Right cardiac atrium (tissue), 5 donors: Measurements from ENCODE around the gene SCFD2. TPM values are rescaled to one million over a fixed set of nuclear protein-coding genes. Genes with fewer than 3 reads are reported as not detected.
"Not testable (repeated sequence)": the region's sequence is repeated elsewhere in the genome, so short reads cannot be mapped to it uniquely, and the experiment has no call there.

Experiments
- ATAC-seq, 2 donors: fragments of 200-7000 bp; cut with Tn5 transposase; one replicate each; pipeline versions ENCODE4 v1.8.0 to v1.9.1; 2020; ENCODE audit warnings: moderate library complexity in 2 of 2, mild to moderate bottlenecking in 1 of 2
- DNase-seq, 3 donors: peaks; one replicate each; pipeline ENCODE4 v3.0.0-alpha.2; 2020
- H3K27ac ChIP-seq: one replicate; pipeline ENCODE4 v1.5.1; 2013; ENCODE audit warnings: mild to moderate bottlenecking, low read length, control low read depth, moderate library complexity
- H3K27me3 ChIP-seq: one replicate; pipeline ENCODE4 v1.6.1; 2013; ENCODE audit not compliant: control insufficient read depth, insufficient read depth
- H3K4me1 ChIP-seq: one replicate; pipeline ENCODE4 v1.6.1; 2013; ENCODE audit warnings: low read length; ENCODE audit not compliant: control insufficient read depth, insufficient read depth
- H3K4me3 ChIP-seq: one replicate; pipeline ENCODE4 v1.5.1; 2013; ENCODE audit warnings: low read length, control low read depth
- H3K9me3 ChIP-seq: one replicate; pipeline ENCODE4 v1.6.1; 2013; ENCODE audit warnings: low read length; ENCODE audit not compliant: control insufficient read depth
- WGBS: extraction: QIAGEN DNeasy Blood & Tissue Kit; methylation state at CpG from one replicate; pipeline ENCODE4 v1.1.7; 2013; 5-methylcytosine and 5-hydroxymethylcytosine counted together
- intact Hi-C, 4 donors: fragments of 100-400 bp; cut with DNase I; formaldehyde crosslinking; loops; one replicate each; pipeline versions ENCODE4 v1.11.0 to v1.14.0; 2022 to 2023
- polyA plus RNA-seq: library from polyadenylated mRNA; stranded (reverse); fragments of 200-250 nt; gene quantifications from one replicate; pipeline ENCODE4 v1.2.3, GENCODE V29; 2013
- total RNA-seq, 4 donors: library from RNA; stranded (reverse); fragmentation: NEBNext Ultra II Directional; extraction: Animal tissue kit (Norgen Biotek cat#: 25700); gene quantifications; one replicate each; pipeline ENCODE4 v1.2.1, GENCODE V29; 2021
- donor health status: healthy with polysubstance abuse.
- donor health status: DM: no; HTN: yes; CAD: no.
- donor health status: DM: no; HTN: no; CAD: no.
- donor health status: DM: no; HTN: yes; CAD: no; lungs with severe emphysema.
- donor health status: DM: yes; HTN: yes; CAD: no.

SCFD2 gene
- total and polyA plus RNA-seq, 5 donors = 4.5 to 11.1 (median 10.1) TPM

GRCh38 chr4:52996261-52997131 is 369.4 kb downstream of the SCFD2 start:
- Histone ChIP-seq H3K27ac (peak overlapping the region; percentile 85), H3K27me3 (no peaks in the 10 kb centered on the region), H3K4me1 (peaks cover 15% of the 10 kb centered on the region), H3K4me3 (no peak overlapping the region), H3K9me3 (no peaks in the 10 kb centered on the region)
- ATAC-seq (peak; percentile 83 to 86), DNase-seq (peak; percentile 49 to 82 (median 66))
- intact Hi-C loops = no loop called here
- WGBS = 14% methylated on average over 7 of the region's 7 CpGs

GRCh38 chr4:52995360-52996030 is 370.4 kb downstream of the SCFD2 start:
- intact Hi-C loops = no loop called here
- Histone ChIP-seq H3K27me3 (no peaks in the 10 kb centered on the region), H3K4me1 (peaks cover 15% of the 10 kb centered on the region), H3K27ac (no peak overlapping the region), H3K4me3 (no peak overlapping the region), H3K9me3 (no peaks in the 10 kb centered on the region)
- 83% methylated on average over 5 of the region's 5 CpGs for WGBS
- DNase-seq (no peak), ATAC-seq (no peak)

GRCh38 chr4:52994567-52994966 is 371.3 kb downstream of the SCFD2 start:
- Histone ChIP-seq H3K27me3 (no peaks in the 10 kb centered on the region), H3K9me3 (no peaks in the 10 kb centered on the region), H3K4me1 (peaks cover 15% of the 10 kb centered on the region), H3K27ac (no peak overlapping the region), H3K4me3 (no peak overlapping the region)
- ATAC-seq (no peak), DNase-seq (no peak)
- 88% methylated on average over 4 of the region's 4 CpGs for WGBS
- intact Hi-C loops = no loop called here

DNA sequence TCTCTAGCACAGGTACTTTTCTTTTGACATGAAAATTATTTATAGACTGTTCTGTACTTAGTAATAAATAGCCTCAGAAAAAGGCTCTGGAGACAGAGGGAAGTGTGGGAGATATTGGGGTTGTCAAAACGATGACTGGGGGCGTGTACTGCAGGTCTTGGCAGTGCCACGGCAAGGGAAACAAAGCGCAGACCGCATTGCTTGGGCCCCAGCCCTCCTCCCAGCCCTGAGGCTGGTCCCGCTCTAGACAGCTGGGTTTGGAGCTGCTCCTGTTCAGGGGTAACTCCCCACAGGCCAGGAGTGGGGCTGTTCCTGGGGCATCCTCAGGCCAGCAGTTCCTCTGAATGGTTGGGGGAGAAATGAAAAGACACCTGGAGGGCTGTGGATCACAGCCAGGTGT is 372.1 kb downstream of the SCFD2 start:
- H3K27ac ChIP-seq = peak overlapping the region; percentile 45
- peak in 1 of 3 donors; percentile 40 for DNase-seq
- intact Hi-C loops = no loop called here
- WGBS = 55% methylated on average over 6 of the region's 6 CpGs
- peaks cover 15% of the 10 kb centered on the region for H3K4me1 ChIP-seq
- peak in 1 of 2 donors; percentile 27 for ATAC-seq
- no peak overlapping the region for H3K4me3 ChIP-seq
- no peaks in the 10 kb centered on the region for H3K9me3 ChIP-seq
- H3K27me3 ChIP-seq = no peaks in the 10 kb centered on the region

DNA sequence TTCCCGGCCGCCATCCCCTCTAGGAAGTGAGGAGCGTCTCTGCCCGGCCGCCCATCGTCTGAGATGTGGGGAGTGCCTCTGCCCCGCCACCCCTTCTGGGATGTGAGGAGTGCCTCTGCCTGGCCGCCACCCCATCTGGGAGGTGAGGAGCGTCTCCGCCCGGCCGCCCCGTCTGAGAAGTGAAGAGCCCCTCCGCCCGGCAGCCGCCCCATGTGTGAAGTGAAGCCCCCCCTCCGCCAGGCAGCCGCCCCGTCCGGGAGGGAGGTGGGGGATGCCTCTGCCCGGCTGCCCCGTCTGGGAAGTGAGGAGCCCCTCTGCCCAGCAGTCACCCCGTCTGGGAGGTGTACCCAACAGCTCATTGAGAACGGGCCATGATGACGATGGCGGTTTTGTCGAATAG is 373.3 kb downstream of the SCFD2 start:
- H3K4me1 ChIP-seq = peaks cover 11% of the 10 kb centered on the region
- H3K9me3 ChIP-seq, H3K4me3 ChIP-seq, H3K27ac ChIP-seq, ATAC-seq, intact Hi-C loops, H3K27me3 ChIP-seq: not testable (repeated sequence)
- DNase-seq = peak in 2 of 3 donors; percentile 46 to 65
- 96% methylated on average over 27 of the region's 27 CpGs for WGBS

GRCh38 chr4:52991472-52991871 is 374.4 kb downstream of the SCFD2 start:
- Histone ChIP-seq H3K4me1 (peaks cover 4% of the 10 kb centered on the region), H3K27me3 (no peaks in the 10 kb centered on the region), H3K9me3 (no peaks in the 10 kb centered on the region), H3K27ac (no peak overlapping the region), H3K4me3 (no peak overlapping the region)
- DNase-seq = no peak
- intact Hi-C loops = no loop called here
- no peak for ATAC-seq

DNA sequence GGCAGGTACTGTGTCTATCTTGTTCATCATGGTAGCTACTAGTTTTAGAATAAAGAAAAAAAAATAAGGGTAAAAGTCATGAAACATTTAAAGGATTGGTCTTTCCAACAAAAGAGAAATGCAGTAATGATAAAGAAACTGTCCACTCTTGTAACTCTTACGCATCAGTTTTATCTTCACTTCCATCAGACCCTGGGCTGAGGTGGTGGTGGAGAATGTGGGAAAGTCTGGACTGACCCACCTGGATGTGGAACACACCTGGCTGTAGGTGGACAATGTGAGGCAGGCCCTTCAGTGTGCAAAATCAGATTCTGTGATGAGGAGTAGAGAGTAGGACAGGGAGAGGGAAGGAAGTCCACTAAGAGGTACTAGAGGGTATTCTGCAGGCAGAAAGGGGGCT is 375.2 kb downstream of the SCFD2 start:
- H3K9me3 ChIP-seq = no peaks in the 10 kb centered on the region
- 95% methylated on average over 1 of the region's 1 CpG for WGBS
- intact Hi-C loops = no loop called here

GRCh38 chr4:52989865-52990264 is 376.0 kb downstream of the SCFD2 start:
- no peak for DNase-seq
- Histone ChIP-seq H3K4me3 (no peak overlapping the region), H3K27ac (no peak overlapping the region), H3K4me1 (peaks cover 3% of the 10 kb centered on the region), H3K9me3 (no peaks in the 10 kb centered on the region), H3K27me3 (no peaks in the 10 kb centered on the region)
- no peak for ATAC-seq
- WGBS = 41% methylated on average over 3 of the region's 3 CpGs
- intact Hi-C loops = loop anchor here in 3 of 4 donors (10.0 kb wide), 5 partner anchors 135 to 745 kb away; no protein-coding TSS in a partner anchor

More for the DNA sequence above, 375.2 kb downstream of the SCFD2 start:
- H3K27ac ChIP-seq = no peak overlapping the region
- no peak overlapping the region for H3K4me3 ChIP-seq
- H3K4me1 ChIP-seq = peaks cover 4% of the 10 kb centered on the region
- ATAC-seq = no peak
- DNase-seq = no peak
- no peaks in the 10 kb centered on the region for H3K27me3 ChIP-seq

- ATAC-seq (no peak), DNase-seq (no peak)
- intact Hi-C loops = loop anchor here in 3 of 4 donors (10.0 kb wide), 5 partner anchors 133 to 743 kb away; no protein-coding TSS in a partner anchor
- H3K4me1 ChIP-seq = no peaks in the 10 kb centered on the region
- H3K4me3 ChIP-seq = no peak overlapping the region
- H3K9me3 ChIP-seq = no peaks in the 10 kb centered on the region
- 74% methylated on average over 5 of the region's 5 CpGs for WGBS
- no peak overlapping the region for H3K27ac ChIP-seq
- no peaks in the 10 kb centered on the region for H3K27me3 ChIP-seq
These were observed 378.3 kb downstream of the SCFD2 start for GRCh38 chr4:52987392-52988056.

DNA sequence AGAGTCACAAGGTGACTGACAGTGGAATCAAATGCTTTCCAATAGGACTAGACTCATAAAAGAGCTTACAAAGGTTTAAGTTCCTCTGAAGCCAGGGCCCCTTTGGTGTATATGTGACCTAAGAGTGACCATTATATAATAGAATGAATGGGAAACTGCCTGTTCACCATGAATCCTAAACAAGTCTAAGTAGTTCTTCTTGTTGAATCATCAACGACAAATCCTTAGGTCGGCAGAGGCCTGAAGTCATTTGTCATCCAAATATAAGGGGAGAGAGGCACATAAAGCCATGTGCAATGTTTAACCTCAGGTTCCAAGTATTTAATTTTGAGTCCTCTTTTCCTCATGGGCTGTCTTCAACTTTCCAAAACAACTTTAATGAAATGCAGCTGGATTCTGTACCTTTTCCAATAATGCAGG is 381.4 kb downstream of the SCFD2 start:
- no peaks in the 10 kb centered on the region for H3K4me1 ChIP-seq
- H3K27ac ChIP-seq = no peak overlapping the region
- H3K27me3 ChIP-seq = no peaks in the 10 kb centered on the region
- ATAC-seq (no peak), DNase-seq (no peak)
- no peaks in the 10 kb centered on the region for H3K9me3 ChIP-seq
- intact Hi-C loops = loop anchor here (5.0 to 10.0 kb wide), 8 partner anchors 130 to 752 kb away; no protein-coding TSS in a partner anchor
- no peak overlapping the region for H3K4me3 ChIP-seq
- WGBS = 28% methylated on average over 2 of the region's 2 CpGs
